Choroid plexus epithelial cell (primary cell): ENCODE measurements around the gene ZRANB3.

Experiments
- DNase-seq: peaks from one replicate; pipeline ENCODE4 v3.0.0-alpha.2; 2010; ENCODE audit warnings: low read depth
- H3K4me3 ChIP-seq: 2 replicates; pipeline ENCODE4 v1.5.1; 2011; ENCODE audit warnings: low read depth, mild to moderate bottlenecking, control low read depth, low read length, moderate library complexity
- TF ChIP-seq, protein P1 (sequence below): conservative IDR thresholded peaks from 2 replicates; pipeline ENCODE4 v1.5.1; 2011; ENCODE audit warnings: low read depth, mild to moderate bottlenecking, control low read depth, inconsistent platforms, low read length, moderate library complexity

ZRANB3 gene

DNA sequence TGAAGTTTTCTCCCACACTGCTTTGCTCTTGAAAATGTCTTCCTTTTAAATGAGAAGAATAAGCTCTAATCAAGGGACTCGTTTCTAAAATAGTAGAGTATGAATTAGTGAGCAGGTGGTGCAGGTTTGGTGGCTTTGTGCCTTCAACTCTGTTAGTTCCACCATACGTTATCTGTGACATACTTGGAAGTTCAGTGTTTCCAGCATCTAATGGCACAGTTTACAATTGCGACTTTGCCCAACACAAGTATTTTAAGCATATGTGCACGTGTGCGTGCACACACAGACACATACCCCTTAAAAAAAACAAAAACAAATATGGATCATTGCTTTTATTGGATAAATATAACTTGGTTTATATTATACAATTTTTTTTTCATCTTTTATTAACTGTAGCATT lies 367.1 kb downstream of the ZRANB3 start:
- TF ChIP-seq, protein P1, sequence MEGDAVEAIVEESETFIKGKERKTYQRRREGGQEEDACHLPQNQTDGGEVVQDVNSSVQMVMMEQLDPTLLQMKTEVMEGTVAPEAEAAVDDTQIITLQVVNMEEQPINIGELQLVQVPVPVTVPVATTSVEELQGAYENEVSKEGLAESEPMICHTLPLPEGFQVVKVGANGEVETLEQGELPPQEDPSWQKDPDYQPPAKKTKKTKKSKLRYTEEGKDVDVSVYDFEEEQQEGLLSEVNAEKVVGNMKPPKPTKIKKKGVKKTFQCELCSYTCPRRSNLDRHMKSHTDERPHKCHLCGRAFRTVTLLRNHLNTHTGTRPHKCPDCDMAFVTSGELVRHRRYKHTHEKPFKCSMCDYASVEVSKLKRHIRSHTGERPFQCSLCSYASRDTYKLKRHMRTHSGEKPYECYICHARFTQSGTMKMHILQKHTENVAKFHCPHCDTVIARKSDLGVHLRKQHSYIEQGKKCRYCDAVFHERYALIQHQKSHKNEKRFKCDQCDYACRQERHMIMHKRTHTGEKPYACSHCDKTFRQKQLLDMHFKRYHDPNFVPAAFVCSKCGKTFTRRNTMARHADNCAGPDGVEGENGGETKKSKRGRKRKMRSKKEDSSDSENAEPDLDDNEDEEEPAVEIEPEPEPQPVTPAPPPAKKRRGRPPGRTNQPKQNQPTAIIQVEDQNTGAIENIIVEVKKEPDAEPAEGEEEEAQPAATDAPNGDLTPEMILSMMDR, result no peak
- no peak for DNase-seq
- H3K4me3 ChIP-seq, result no peak overlapping the region

DNA sequence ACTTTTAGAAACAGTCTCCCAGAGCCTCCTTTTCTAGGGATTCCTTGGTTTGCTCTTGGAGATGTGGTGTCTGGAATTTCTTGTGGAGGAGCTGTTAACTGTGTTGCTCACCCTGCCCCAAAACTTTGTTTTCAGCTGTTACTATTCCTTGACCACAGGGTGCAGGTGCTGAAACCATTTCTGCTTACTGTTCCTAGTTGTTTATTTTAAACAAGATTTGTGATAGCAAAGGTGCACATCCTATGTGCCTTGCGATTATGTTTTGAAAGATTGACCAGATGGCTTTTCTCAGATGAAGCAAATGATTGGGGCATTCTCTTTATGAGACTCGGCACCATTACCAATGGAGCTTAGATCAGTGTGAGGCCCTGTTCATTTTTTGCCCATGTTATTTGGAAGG lies 367.7 kb downstream of the ZRANB3 start:
- no peak for DNase-seq
- no peak overlapping the region for H3K4me3 ChIP-seq
- TF ChIP-seq, protein P1, result no peak

DNA sequence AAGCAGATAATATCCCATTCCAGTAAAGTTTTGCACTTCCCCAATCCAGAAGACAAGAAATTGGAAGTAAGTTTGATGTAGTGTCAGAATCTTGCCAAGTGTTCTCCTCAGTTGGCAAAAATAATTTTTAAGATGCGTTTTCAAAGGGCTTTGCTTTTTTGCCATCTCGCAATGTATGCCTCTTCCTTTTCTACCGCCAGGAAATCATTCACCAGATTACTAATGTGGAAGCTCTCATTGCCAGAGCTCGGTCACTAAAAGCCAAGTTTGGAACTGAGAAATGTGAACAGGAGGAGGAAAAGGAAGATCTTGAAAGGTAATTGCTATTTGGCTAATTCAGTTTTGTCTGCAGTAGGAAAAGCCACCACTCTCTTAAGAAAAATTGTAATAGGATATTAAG lies 368.2 kb downstream of the ZRANB3 start:
- DNase-seq, result no peak
- no peak overlapping the region for H3K4me3 ChIP-seq
- TF ChIP-seq, protein P1, result no peak

DNA sequence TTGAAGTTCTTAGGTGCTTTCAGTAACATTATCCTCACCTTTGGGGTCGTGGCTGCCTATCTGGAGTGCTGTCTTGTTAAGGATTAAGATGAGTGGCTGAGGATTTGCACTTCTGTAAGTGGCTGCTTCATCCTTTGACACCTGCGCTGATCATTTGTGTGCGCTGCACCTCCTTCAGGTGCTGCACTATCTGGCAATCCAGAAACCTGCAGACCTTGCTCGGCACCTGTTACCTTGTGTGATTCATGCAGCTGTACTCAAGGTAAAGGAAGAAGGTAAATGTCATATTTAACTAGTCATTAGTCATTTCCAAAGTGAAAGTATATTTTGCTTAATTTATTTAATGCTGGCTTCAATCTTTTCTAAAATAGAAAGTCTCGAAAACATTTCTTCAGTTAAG lies 368.6 kb downstream of the ZRANB3 start:
- TF ChIP-seq, protein P1, result no peak
- H3K4me3 ChIP-seq, result no peak overlapping the region
- no peak for DNase-seq

DNA sequence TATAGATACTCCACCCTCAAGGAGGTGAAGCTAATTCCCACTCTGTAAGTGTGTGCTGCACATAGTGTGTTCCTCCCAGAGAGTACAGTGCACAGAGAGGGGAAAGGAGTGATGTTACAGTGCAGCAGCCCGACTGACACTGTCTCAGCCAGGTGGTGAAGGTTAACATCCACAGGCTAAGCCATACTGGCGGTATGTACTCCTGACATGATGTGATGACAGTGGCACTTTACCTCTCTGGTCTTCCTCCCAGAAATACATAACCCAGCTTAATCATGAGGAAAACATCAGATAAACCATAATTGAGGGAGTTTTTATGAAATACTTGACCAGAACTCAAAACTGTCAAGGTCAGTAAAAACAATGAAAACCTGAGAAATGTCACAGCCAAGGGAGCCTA lies 371.8 kb downstream of the ZRANB3 start:
- H3K4me3 ChIP-seq, result no peak overlapping the region
- DNase-seq, result no peak
- TF ChIP-seq, protein P1, result no peak

DNA sequence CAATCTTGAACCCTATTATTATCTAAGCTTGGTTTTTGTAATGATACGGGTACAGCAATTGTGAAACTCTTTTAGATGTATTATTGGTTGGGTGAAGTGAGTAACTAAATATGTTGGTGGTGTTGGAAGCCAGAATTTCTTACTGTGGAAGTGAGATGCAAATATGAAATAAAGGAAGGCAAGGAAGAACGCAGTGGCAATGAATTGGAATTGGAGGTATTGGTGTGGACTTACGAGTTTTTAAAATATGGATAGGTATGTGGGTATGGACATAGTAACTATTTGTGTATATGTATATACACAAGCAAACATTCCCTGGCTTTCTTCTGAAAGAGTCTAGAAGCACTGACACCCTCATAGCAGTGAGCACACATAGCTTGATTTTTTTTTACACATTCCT lies 373.2 kb downstream of the ZRANB3 start:
- H3K4me3 ChIP-seq, result no peak overlapping the region
- TF ChIP-seq, protein P1, result no peak
- no peak for DNase-seq

DNA sequence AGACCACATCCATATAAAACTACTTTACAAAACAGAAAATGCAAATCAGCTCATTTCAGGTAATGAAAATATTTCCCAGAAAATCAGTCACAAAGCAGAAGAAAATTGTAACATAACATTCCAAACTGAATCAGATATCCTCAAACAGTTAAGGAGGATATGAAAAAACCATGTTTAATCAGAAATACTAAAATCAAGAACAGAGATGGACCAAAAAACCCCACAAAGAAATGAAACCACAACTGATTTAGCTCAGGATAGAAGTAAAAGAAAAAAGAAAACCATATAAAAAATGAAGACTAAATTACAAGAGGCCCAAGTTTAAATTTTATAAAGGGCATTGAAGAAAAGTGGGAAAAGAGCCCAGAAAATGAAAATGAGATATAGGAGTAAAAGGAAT lies 376.1 kb downstream of the ZRANB3 start:
- no peak overlapping the region for H3K4me3 ChIP-seq
- DNase-seq, result no peak
- TF ChIP-seq, protein P1, result no peak
